IPS-18c (cell line): ENCODE results near the gene SLC49A3.

Source experiments
- H3K4me3 ChIP-seq: 2 replicates; pipeline ENCODE4 v1.7.0; 2013; ENCODE audit warnings: low read depth, mild to moderate bottlenecking, low read length, moderate library complexity; ENCODE audit not compliant: insufficient read depth
- H3K9me3 ChIP-seq: one replicate; pipeline ENCODE4 v1.6.1; 2013; ENCODE audit warnings: mild to moderate bottlenecking, low read length, moderate library complexity; ENCODE audit not compliant: control insufficient read depth, insufficient read depth

Gene SLC49A3

GRCh38 chr4:687971-688853, 739 bp downstream of the SLC49A3 start:
- Histone ChIP-seq H3K9me3 (peaks cover 3% of the 10 kb centered on the region), H3K4me3 (peak overlapping the region; percentile 60)

DNA sequence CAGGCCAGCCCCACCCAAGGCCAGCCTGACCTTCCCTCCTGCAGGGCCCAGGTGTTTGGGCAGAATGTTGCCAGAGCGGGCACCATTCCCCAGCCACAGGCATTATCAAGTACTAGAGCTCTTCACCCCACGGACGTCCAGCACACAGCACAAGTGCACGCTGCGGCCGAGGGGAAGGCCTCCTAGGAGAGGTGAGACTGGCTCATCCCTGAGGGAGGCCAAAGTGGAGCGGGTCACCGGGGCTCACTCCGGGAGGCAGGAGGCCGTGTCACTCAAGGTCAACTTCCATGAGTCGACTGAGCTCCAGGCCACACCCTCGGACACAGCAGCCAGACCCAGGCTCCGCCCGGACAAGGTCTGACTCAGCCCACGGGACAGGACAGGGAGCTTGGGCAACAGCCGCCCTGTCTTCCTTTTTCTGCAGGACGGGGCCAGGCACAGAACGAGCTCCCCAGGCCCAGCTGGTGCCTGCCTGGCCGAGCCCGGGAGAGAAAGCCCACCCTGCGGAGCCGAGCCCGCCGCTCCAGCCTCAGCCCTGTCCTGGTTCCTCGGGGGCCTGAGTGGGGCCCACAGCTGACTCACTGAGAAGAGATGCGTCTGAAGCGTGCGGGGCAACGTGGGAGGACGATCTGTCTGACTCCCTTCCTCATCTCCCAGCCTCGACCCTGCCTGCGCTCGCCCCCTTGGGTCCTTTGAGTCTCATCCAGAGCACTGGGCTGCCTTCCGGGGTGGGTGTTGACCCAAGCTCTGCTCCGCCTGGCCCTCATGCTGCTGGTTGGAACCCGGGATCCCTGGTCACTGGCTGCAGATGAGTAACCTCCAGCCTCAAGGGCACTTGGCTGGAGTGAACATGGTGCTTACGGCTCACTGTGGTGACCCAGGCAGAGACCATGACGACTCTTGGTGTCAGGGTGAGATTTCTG, 1.6 kb downstream of the SLC49A3 start:
- Histone ChIP-seq H3K9me3 (peaks cover 3% of the 10 kb centered on the region), H3K4me3 (no peak overlapping the region; the same call in 1 of the 2 replicates)

DNA sequence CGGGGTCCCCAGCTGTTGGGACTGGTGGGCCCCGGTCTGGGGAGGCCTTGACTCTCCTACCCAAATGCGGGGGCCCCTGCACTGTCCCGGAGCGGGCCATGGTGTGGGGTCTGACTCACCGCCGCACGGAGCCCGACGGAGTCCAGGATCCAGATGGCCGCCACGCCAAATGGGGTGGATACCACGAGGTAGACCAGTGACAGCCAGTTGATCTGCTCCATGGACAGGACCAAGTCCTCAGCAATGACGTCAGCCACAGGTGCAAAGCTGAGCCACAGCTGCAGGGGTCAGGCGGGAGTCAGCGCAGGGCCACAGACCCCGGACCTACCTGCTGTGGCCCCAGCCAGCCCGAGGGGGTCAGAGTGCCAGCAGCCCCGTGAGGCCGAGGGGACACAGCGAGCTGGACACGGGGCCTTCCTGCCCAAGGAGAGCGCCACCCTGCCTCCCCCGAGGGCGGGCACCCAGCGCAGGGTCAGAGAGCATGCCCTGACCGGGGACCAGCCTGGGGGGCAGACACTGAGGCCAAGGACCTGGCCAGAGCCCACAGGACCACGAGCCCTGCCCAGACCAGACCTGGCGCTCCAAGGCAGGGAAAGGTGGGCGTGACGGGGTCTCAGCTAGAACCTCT, 2.4 kb downstream of the SLC49A3 start:
- no peak overlapping the region for H3K4me3 ChIP-seq

GRCh38 chr4:685679-686412, 3.1 kb downstream of the SLC49A3 start:
- H3K4me3 ChIP-seq = no peak overlapping the region
- H3K9me3 ChIP-seq = peaks cover 3% of the 10 kb centered on the region

More for the DNA sequence above, 2.4 kb downstream of the SLC49A3 start:
- peaks cover 3% of the 10 kb centered on the region for H3K9me3 ChIP-seq

GRCh38 chr4:684623-685327, 4.2 kb downstream of the SLC49A3 start:
- Histone ChIP-seq H3K4me3 (no peak overlapping the region), H3K9me3 (peaks cover 3% of the 10 kb centered on the region)

DNA sequence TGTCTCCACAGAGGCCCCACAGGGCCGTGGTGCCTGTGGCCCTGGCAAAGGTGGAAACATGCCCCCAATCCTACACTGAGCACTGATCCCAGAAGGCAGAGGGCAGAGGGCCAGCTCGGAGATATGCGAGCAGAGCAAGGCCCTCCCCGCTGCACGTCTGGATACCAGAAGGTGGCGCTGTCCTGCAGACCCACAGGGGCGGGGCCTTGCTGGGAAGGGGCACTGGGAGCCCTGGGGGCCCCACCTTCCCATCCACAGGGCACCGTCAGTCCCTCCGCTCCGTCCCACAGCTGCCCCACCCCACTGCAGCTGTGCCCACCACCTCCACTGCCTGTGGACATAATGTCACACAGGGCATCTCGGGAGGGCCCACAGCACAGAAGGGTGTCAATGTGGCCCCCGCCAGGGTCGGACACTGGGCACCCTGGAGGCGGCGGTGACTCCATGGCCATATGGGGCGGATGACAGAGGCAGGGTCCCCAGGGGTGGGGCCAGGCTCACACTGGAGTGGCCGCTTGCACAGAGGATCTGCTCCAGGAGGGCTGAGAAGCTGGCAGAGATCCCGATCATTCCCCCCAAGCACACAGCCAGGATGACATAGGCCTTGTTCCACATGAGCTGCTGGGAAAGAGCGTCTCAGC, 4.8 kb downstream of the SLC49A3 start:
- Histone ChIP-seq H3K4me3 (no peak overlapping the region), H3K9me3 (no peaks in the 10 kb centered on the region)

GRCh38 chr4:683247-683897, 5.6 kb downstream of the SLC49A3 start:
- no peaks in the 10 kb centered on the region for H3K9me3 ChIP-seq

DNA sequence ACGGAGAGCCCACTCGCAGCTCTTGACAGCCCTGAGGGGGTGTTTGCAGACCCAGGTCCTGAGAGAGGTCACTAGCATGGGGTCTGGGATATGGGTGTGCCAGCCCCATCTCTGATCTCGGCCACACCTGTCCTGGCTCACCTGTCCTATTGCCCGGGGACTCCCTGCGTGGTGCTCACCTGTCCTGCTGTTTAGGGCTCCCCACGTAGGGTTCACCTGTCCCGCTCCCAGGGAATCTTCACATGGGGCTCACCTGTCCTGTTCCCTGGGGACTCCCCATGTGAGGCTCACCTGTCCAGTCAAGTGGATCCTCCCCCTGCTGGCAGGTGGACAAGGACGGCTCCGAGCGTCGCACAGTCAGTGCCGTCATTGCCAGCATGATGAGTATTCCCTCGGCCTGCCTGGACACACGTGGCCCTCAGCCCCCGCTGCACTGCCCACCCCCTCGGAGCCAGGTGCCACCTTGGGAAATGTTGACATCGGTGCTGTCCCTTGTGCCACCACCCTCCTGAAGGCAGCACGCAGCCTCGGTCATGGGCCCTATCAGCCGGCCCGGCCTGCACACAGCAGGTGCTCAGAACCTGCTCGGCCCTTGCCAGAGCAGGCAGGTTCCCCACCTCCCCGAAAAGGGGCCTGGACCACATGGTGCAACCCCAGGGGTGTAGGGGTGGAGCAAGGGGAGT, 6.3 kb downstream of the SLC49A3 start:
- no peaks in the 10 kb centered on the region for H3K9me3 ChIP-seq
- no peak overlapping the region for H3K4me3 ChIP-seq

More at GRCh38 chr4:683247-683897, 5.6 kb downstream of the SLC49A3 start:
- no peak overlapping the region for H3K4me3 ChIP-seq

- Histone ChIP-seq H3K9me3 (no peaks in the 10 kb centered on the region), H3K4me3 (no peak overlapping the region)
Observed at GRCh38 chr4:681736-682451, 7.1 kb downstream of the SLC49A3 start.

DNA sequence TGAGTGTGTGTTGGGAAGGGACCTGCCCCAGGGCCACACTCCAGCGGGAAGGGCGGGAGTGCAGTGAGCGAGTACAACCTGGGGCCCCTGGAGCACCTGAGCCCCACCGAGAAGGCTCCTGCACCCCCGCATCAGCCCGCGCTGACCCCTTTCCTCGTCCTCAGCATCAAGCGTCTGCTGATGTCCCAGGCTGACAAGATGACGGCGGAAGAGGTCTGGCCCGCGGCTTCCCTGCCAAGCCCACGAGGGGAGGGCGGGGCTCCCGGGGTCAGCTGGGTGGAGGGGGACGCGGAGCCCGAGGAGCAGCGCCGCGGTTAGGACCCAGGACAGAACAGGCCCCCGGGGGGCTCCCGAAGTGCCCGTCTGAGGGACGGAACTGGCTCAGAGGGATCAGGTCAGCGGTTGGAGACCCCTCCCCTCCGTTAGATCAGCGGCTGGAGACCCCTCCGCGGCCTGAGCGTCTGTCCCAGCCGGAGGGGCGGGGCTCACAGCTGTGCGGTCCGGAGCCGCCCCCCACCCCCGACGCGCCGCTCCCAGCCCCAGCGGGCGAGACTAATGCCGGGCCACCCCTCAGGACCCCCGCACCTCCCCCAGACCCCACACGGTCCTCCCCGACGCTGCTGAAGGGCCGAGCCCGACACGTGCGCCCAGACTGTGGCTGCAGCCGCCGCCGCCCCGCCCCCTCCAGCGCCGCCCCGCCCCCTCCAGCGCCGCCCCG, 7.9 kb downstream of the SLC49A3 start:
- Histone ChIP-seq H3K4me3 (peak overlapping the region; percentile 43; the same call in 1 of the 2 replicates), H3K9me3 (no peaks in the 10 kb centered on the region)

- no peaks in the 10 kb centered on the region for H3K9me3 ChIP-seq
- H3K4me3 ChIP-seq = peak overlapping the region; percentile 43
Observed at GRCh38 chr4:680551-680927, 8.4 kb downstream of the SLC49A3 start.

- H3K9me3 ChIP-seq = no peaks in the 10 kb centered on the region
- no peak overlapping the region for H3K4me3 ChIP-seq
Observed at GRCh38 chr4:680091-680490, 8.9 kb downstream of the SLC49A3 start.

DNA sequence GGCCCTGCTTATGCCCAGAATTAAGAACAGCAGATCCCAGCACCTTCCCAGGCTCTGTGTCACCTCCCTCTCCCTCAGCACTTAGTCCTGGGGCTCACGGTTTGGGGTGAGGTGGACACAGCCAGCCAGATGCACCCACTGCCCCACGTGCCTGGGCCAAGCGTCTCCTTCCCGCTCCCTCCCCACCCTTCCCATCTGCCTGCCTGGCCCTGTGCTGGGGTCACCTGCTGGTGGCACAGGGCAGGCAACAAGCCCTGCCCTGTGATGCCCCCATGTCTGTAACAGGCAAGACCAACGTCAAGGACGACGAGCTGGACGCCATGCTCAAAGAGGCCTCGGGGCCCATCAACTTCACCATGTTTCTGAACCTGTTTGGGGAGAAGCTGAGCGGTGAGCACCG, 9.3 kb downstream of the SLC49A3 start:
- no peak overlapping the region for H3K4me3 ChIP-seq
- no peaks in the 10 kb centered on the region for H3K9me3 ChIP-seq

- Histone ChIP-seq H3K4me3 (no peak overlapping the region), H3K9me3 (no peaks in the 10 kb centered on the region)
Observed at GRCh38 chr4:679104-679481, 9.9 kb downstream of the SLC49A3 start.
